DND-41 (cell line): ENCODE measurements around the gene ZIK1.
A peak's percentile ranks its signal among the peaks of the same experiment; 100 is the strongest.

ENCODE experiments used
- ATAC-seq: fragments of 200-7000 bp; cut with Tn5 transposase; 3 replicates; pipeline ENCODE4 v1.9.1; 2021; ENCODE audit warnings: low read depth; ENCODE audit not compliant: insufficient read depth
- DNase-seq: peaks from one replicate; pipeline ENCODE4 v3.0.0-alpha.2; 2020
- H2AFZ ChIP-seq: 2 replicates; pipeline ENCODE4 v1.6.0; 2012; ENCODE audit warnings: low read depth, low read length
- H3K27ac ChIP-seq: 2 replicates; pipeline ENCODE4 v1.5.1; 2012; ENCODE audit warnings: low read length, inconsistent platforms
- H3K27me3 ChIP-seq: fragments of 200-600 bp; sonication (generic); 2 replicates; pipeline ENCODE4 v1.6.0; 2012; ENCODE audit warnings: low read length, mild to moderate bottlenecking, inconsistent platforms; ENCODE audit not compliant: insufficient read depth, poor library complexity
- H3K36me3 ChIP-seq: 2 replicates; pipeline ENCODE4 v1.5.1; 2012; ENCODE audit warnings: low read length, inconsistent platforms; ENCODE audit not compliant: insufficient read depth
- H3K4me1 ChIP-seq: 2 replicates; pipeline ENCODE4 v1.5.1; 2012; ENCODE audit warnings: mild to moderate bottlenecking, low read length; ENCODE audit not compliant: insufficient read depth
- H3K4me2 ChIP-seq: 2 replicates; pipeline ENCODE4 v1.6.0; 2012; ENCODE audit warnings: mild to moderate bottlenecking, moderate library complexity, low read length, inconsistent platforms; ENCODE audit not compliant: insufficient read depth
- H3K4me3 ChIP-seq, 2 experiments: fragments of 200-600 bp in 1 of 2; shearing (Covaris generic) in 1 of 2; 2 replicates each; pipeline ENCODE4 v1.5.1; 2012 to 2016; ENCODE audit warnings: inconsistent platforms in 2 of 2, low read length in 2 of 2, mild to moderate bottlenecking in 2 of 2, low read depth in 1 of 2, moderate library complexity in 1 of 2
- H3K79me2 ChIP-seq: 2 replicates; pipeline ENCODE4 v1.6.0; 2012; ENCODE audit warnings: low read length, inconsistent platforms; ENCODE audit not compliant: insufficient read depth
- H3K9ac ChIP-seq: 2 replicates; pipeline ENCODE4 v1.6.0; 2012; ENCODE audit warnings: low read depth, mild to moderate bottlenecking, inconsistent platforms, low read length, moderate library complexity
- H3K9me3 ChIP-seq: 2 replicates; pipeline ENCODE4 v1.5.1; 2012; ENCODE audit warnings: low read length, moderate library complexity, mild to moderate bottlenecking, inconsistent platforms; ENCODE audit not compliant: insufficient read depth, severe bottlenecking
- H4K20me1 ChIP-seq: 2 replicates; pipeline ENCODE4 v1.6.0; 2012; ENCODE audit warnings: low read length; ENCODE audit not compliant: insufficient read depth
- EZH2 ChIP-seq: IDR thresholded peaks from 3 replicates; pipeline ENCODE4 v1.6.1; 2012; ENCODE audit warnings: borderline replicate concordance, low read depth, mild to moderate bottlenecking, moderate library complexity, low read length, inconsistent platforms; ENCODE audit not compliant: severe bottlenecking
- TF ChIP-seq, protein P1 (sequence below): IDR thresholded peaks from 2 replicates; pipeline ENCODE4 v1.5.1; 2012; ENCODE audit warnings: borderline replicate concordance, low read length, moderate library complexity, mild to moderate bottlenecking; ENCODE audit not compliant: poor library complexity, severe bottlenecking; ENCODE audit errors: extremely low read depth

The ZIK1 gene

DNA sequence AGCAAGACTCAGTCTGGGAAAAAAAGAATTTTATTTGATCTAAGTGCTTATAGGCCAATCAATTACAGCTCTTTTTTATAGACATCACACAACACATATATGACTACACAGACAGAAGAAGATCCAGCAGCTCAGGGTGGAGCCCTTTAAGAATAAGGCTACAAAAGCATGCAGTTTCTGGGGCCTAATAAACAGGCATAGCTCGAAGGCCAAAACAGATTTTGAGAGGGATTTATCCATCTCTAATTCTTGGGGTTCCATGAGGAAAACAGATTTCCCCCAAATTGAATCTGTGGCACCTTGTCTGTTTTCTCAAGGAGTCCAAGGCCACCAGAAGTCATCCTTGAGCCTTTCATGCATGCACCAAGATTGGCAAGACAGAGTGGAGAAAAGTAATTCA lies 20.4 kb upstream of the ZIK1 start:
- H3K9ac ChIP-seq = no peak overlapping the region
- 0 out of 2 replicates have a peak, but pooled peaks cover 2% of the 10 kb centered on the region for H4K20me1 ChIP-seq
- TF ChIP-seq, protein P1, sequence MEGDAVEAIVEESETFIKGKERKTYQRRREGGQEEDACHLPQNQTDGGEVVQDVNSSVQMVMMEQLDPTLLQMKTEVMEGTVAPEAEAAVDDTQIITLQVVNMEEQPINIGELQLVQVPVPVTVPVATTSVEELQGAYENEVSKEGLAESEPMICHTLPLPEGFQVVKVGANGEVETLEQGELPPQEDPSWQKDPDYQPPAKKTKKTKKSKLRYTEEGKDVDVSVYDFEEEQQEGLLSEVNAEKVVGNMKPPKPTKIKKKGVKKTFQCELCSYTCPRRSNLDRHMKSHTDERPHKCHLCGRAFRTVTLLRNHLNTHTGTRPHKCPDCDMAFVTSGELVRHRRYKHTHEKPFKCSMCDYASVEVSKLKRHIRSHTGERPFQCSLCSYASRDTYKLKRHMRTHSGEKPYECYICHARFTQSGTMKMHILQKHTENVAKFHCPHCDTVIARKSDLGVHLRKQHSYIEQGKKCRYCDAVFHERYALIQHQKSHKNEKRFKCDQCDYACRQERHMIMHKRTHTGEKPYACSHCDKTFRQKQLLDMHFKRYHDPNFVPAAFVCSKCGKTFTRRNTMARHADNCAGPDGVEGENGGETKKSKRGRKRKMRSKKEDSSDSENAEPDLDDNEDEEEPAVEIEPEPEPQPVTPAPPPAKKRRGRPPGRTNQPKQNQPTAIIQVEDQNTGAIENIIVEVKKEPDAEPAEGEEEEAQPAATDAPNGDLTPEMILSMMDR = no peak
- TF ChIP-seq EZH2 = no peak
- H3K27me3 ChIP-seq = no peaks in the 10 kb centered on the region
- H3K4me2 ChIP-seq = no peak overlapping the region
- H3K4me1 ChIP-seq = peaks cover 12% of the 10 kb centered on the region
- no peak overlapping the region for H3K4me3 ChIP-seq
- ATAC-seq (no peak), DNase-seq (no peak)
- H3K27ac ChIP-seq = no peak overlapping the region
- no peak overlapping the region for H2AFZ ChIP-seq
- peaks cover 16% of the 10 kb centered on the region for H3K79me2 ChIP-seq
- H3K9me3 ChIP-seq = peaks cover 73% of the 10 kb centered on the region
- peaks cover 8% of the 10 kb centered on the region; the same call in 1 of the 2 replicates for H3K36me3 ChIP-seq

DNA sequence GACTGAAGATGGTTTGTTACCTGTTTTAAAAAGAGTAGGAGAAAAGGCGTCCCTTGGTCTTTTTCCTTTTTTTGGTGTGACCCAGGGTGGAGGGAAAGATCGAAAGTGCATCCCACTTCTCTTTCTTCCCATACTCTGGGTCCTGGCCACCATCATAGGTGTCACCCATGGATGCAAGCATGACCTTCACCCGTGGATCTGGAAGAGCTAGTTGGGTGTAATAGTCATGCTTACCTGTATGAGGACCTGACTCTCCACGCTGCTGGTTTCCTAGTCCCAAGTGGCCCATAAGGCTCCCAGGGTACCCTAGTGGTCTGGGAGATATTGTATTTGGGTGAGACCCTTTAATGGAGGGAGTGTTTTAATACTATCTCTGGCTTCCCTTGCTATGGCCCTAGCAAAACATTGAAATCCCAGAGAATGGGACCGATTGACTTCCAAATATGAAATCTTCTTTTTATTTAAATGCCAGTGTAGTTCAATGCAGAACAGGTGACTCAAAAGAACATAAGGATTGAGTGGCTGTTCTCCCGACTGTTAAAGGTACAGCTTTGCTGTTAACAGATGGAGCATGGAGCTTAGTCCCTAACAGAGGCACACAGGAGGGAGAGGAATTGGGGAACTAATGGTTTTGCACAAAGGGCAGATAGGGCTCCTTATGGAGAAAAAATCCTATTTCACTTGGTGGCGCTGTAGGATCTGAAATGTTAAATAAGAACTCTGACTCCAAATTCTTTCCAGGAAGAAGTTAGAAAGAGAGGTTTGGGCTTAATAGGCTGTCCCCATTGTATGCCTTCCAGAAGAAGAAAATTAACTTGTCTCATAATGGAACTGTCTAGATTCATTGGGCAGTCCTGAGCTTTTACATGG lies 17.3 kb upstream of the ZIK1 start:
- Histone ChIP-seq H3K36me3 (peaks cover 12% of the 10 kb centered on the region; the same call in 1 of the 2 replicates), H3K27ac (no peak overlapping the region), H3K4me1 (no peaks in the 10 kb centered on the region), H3K27me3 (no peaks in the 10 kb centered on the region), H3K4me2 (no peak overlapping the region), H3K9me3 (peaks cover 81% of the 10 kb centered on the region), H4K20me1 (no peaks in the 10 kb centered on the region), H3K4me3 (no peak overlapping the region), H3K9ac (no peak overlapping the region), H3K79me2 (no peaks in the 10 kb centered on the region), H2AFZ (no peak overlapping the region)
- DNase-seq = peak; percentile 42
- TF ChIP-seq, protein P1 = no peak
- no peak for TF ChIP-seq EZH2
- ATAC-seq = no peak

DNA sequence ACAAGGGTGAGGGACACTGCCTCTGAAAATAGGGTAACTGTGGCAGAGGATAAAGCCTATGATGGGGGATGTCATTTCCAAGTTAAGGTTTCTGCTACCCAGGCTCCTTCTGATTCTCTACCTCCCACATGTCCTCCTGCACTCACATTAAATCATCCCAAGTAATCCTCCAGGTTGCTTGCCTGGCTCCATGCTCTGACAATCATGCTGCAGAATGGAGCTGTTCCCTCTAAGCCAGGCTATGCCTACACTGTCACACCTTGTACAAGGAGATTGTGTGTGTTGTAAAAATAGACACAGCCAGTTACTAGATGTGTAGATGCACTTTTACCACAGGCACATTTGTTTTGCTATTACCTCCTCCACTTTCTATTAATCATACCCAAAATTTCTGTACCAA lies 13.2 kb upstream of the ZIK1 start:
- H3K9me3 ChIP-seq = peaks cover 91% of the 10 kb centered on the region
- no peak for TF ChIP-seq EZH2
- TF ChIP-seq, protein P1 = no peak
- no peak for DNase-seq

More for the DNA sequence above, 13.2 kb upstream of the ZIK1 start:
- Histone ChIP-seq H3K4me1 (no peaks in the 10 kb centered on the region), H4K20me1 (no peaks in the 10 kb centered on the region), H3K9ac (no peak overlapping the region), H3K4me3 (no peak overlapping the region), H3K27ac (no peak overlapping the region), H3K79me2 (no peaks in the 10 kb centered on the region), H2AFZ (no peak overlapping the region), H3K27me3 (no peaks in the 10 kb centered on the region), H3K36me3 (peaks cover 52% of the 10 kb centered on the region), H3K4me2 (no peak overlapping the region)
- ATAC-seq = no peak
